Kidney (tissue), 14 donors: ENCODE results near the gene NHLRC1. TPM values are rescaled to one million over a fixed set of nuclear protein-coding genes. Genes with fewer than 3 reads are reported as not detected.

Experiments
- DNase-seq, 5 donors: peaks; one replicate each; pipeline ENCODE4 v3.0.0-alpha.2; 2013 to 2020
- FAIRE-seq: peaks from 2 replicates; lab custom pipeline; 2012; peaks lifted over from hg19 to GRCh38; lab: Jason Lieb, UNC
- H3K27ac ChIP-seq, 2 donors: one replicate each; pipeline ENCODE4 v1.7.0; 2013; ENCODE audit warnings: low read depth in 2 of 2, low read length in 2 of 2, inconsistent platforms in 1 of 2
- H3K27me3 ChIP-seq: one replicate; pipeline ENCODE4 v1.7.1; 2013; ENCODE audit warnings: low read length, inconsistent platforms; ENCODE audit not compliant: control insufficient read depth, insufficient read depth
- H3K36me3 ChIP-seq, 3 donors: one replicate each; pipeline versions ENCODE4 v1.7.0 to v1.7.1; 2013; ENCODE audit warnings: low read length in 3 of 3, control low read depth in 1 of 3, inconsistent platforms in 1 of 3; ENCODE audit not compliant: insufficient read depth in 3 of 3, control insufficient read depth in 2 of 3
- H3K4me1 ChIP-seq, 3 donors: one replicate each; pipeline versions ENCODE4 v1.7.0 to v1.7.1; 2013; ENCODE audit warnings: low read length in 3 of 3, inconsistent platforms in 1 of 3, low read depth in 1 of 3; ENCODE audit not compliant: control insufficient read depth in 2 of 3, insufficient read depth in 2 of 3
- H3K4me3 ChIP-seq, 3 donors: one replicate each; pipeline versions ENCODE4 v1.7.0 to v1.8.1; 2013; ENCODE audit warnings: low read length in 3 of 3, control low read depth in 1 of 3, inconsistent platforms in 1 of 3
- H3K9ac ChIP-seq, 3 donors: one replicate each; pipeline versions ENCODE4 v1.7.0 to v1.7.1; 2013; ENCODE audit warnings: low read length in 3 of 3, control low read depth in 1 of 3, inconsistent platforms in 1 of 3
- H3K9me3 ChIP-seq, 3 donors: one replicate each; pipeline versions ENCODE4 v1.7.0 to v1.7.1; 2013; ENCODE audit warnings: low read length in 3 of 3, control low read depth in 1 of 3, inconsistent platforms in 1 of 3; ENCODE audit not compliant: control insufficient read depth in 2 of 3, insufficient read depth in 1 of 3
- CTCF ChIP-seq: IDR thresholded peaks from 3 replicates; pipeline ENCODE4 v1.5.1; 2012; ENCODE audit warnings: mild to moderate bottlenecking, moderate library complexity, borderline replicate concordance; ENCODE audit not compliant: insufficient read depth; ENCODE audit errors: extremely low read depth
- intact Hi-C: fragments of 100-400 bp; cut with DNase I; formaldehyde crosslinking; loops from one replicate; pipeline ENCODE4 v1.11.1; 2022
- polyA plus RNA-seq: library from polyadenylated mRNA; stranded (reverse); fragments of 350-450 nt; fragmentation: Illumina TruSeq; extraction: RNeasy Lipid Tissue Mini Kit (QIAGEN cat#74804); gene quantifications from one replicate; pipeline ENCODE4 v1.2.3, GENCODE V29; 2014; ENCODE audit warnings: low read depth, low replicate concordance; ENCODE audit not compliant: insufficient read depth
- total RNA-seq: library from RNA; stranded (reverse); fragmentation: NEBNext Ultra II Directional; extraction: Animal tissue kit (Norgen Biotek cat#: 25700); gene quantifications from one replicate; pipeline ENCODE4 v1.2.1, GENCODE V29; 2021
- donor health status: control.
- donor health status: control.
- donor health status: control.
- donor health status: control.
- donor health status: control.
- donor health status: DM: yes; HTN: yes; CAD: no.
- donor health status: Normal renal cell carcinoma (clear cell type).

NHLRC1 gene
- total and polyA plus RNA-seq, 2 donors from 2014 or later, result 1.8 to 2.0 TPM

GRCh38 chr6:18139935-18140621 lies 17.6 kb upstream of the NHLRC1 start:
- H3K27me3 ChIP-seq, result no peaks in the 10 kb centered on the region
- H3K27ac ChIP-seq, result no peak overlapping the region
- H3K9ac ChIP-seq, result no peak overlapping the region
- no peak for TF ChIP-seq CTCF
- intact Hi-C loops, result no loop called here
- H3K4me1 ChIP-seq, result no peaks in the 10 kb centered on the region
- no peak overlapping the region for H3K4me3 ChIP-seq
- H3K36me3 ChIP-seq, result peaks cover 0 to 42% (median 25%) of the 10 kb centered on the region in 3 donors
- no peak for DNase-seq
- no peaks in the 10 kb centered on the region for H3K9me3 ChIP-seq
- FAIRE-seq, result no peak

GRCh38 chr6:18138906-18139305 lies 16.4 kb upstream of the NHLRC1 start:
- intact Hi-C loops, result no loop called here
- H3K36me3 ChIP-seq, result peaks cover 0 to 47% (median 35%) of the 10 kb centered on the region in 3 donors

GRCh38 chr6:18136260-18136659 lies 13.8 kb upstream of the NHLRC1 start:
- intact Hi-C loops, result no loop called here
- FAIRE-seq (no peak), DNase-seq (no peak)

More at GRCh38 chr6:18138906-18139305, 16.4 kb upstream of the NHLRC1 start:
- no peak for DNase-seq
- H3K27ac ChIP-seq, result no peak overlapping the region
- TF ChIP-seq CTCF, result no peak
- no peak overlapping the region for H3K4me3 ChIP-seq
- no peaks in the 10 kb centered on the region for H3K9me3 ChIP-seq
- no peaks in the 10 kb centered on the region for H3K4me1 ChIP-seq
- no peak overlapping the region for H3K9ac ChIP-seq
- FAIRE-seq, result no peak
- no peaks in the 10 kb centered on the region for H3K27me3 ChIP-seq

More at GRCh38 chr6:18136260-18136659, 13.8 kb upstream of the NHLRC1 start:
- Histone ChIP-seq H3K27me3 (no peaks in the 10 kb centered on the region), H3K9me3 (no peaks in the 10 kb centered on the region), H3K36me3 (peaks cover 0 to 46% (median 30%) of the 10 kb centered on the region in 3 donors), H3K27ac (no peak overlapping the region), H3K4me3 (no peak overlapping the region), H3K9ac (no peak overlapping the region), H3K4me1 (no peaks in the 10 kb centered on the region)
- TF ChIP-seq CTCF, result no peak
